SH-SY5Y (cell line): ENCODE data around the gene ATP8A1.

Source experiments
- GATA2 ChIP-seq: IDR thresholded peaks from 2 replicates; pipeline ENCODE4 v1.6.1; 2011; ENCODE audit warnings: mild to moderate bottlenecking, low read depth, low read length
- GATA3 ChIP-seq: IDR thresholded peaks from 2 replicates; pipeline ENCODE4 v1.6.1; 2011; ENCODE audit warnings: low read depth, mild to moderate bottlenecking, low read length, moderate library complexity

Gene ATP8A1

GRCh38 chr4:42474406-42474805, 182.5 kb downstream of the ATP8A1 start:
- TF ChIP-seq GATA3 (no peak), GATA2 (no peak)

GRCh38 chr4:42473071-42473684, 183.7 kb downstream of the ATP8A1 start:
- no peak for TF ChIP-seq GATA2
- TF ChIP-seq GATA3 = no peak

GRCh38 chr4:42471896-42472295, 185.0 kb downstream of the ATP8A1 start:
- no peak for TF ChIP-seq GATA2
- TF ChIP-seq GATA3 = no peak

- TF ChIP-seq GATA3 (no peak), GATA2 (no peak)
Measured at GRCh38 chr4:42470023-42470422, 186.9 kb downstream of the ATP8A1 start.

- no peak for TF ChIP-seq GATA2
- TF ChIP-seq GATA3 = no peak
Measured at GRCh38 chr4:42466273-42466844, 190.5 kb downstream of the ATP8A1 start.

GRCh38 chr4:42464550-42465094, 192.3 kb downstream of the ATP8A1 start:
- TF ChIP-seq GATA3 (no peak), GATA2 (no peak)

GRCh38 chr4:42460043-42460442, 196.9 kb downstream of the ATP8A1 start:
- TF ChIP-seq GATA3 (no peak), GATA2 (no peak)

GRCh38 chr4:42458657-42459056, 198.2 kb downstream of the ATP8A1 start:
- no peak for TF ChIP-seq GATA2
- TF ChIP-seq GATA3 = no peak

- TF ChIP-seq GATA3 (no peak), GATA2 (no peak)
Measured at GRCh38 chr4:42454755-42455420, 202.0 kb downstream of the ATP8A1 start.

GRCh38 chr4:42453612-42454011, 203.3 kb downstream of the ATP8A1 start:
- no peak for TF ChIP-seq GATA2
- no peak for TF ChIP-seq GATA3

- TF ChIP-seq GATA3 = no peak
- TF ChIP-seq GATA2 = no peak
Measured at GRCh38 chr4:42452823-42453222, 204.1 kb downstream of the ATP8A1 start.

GRCh38 chr4:42446823-42447222, 210.1 kb downstream of the ATP8A1 start:
- TF ChIP-seq GATA2 (no peak), GATA3 (no peak)

GRCh38 chr4:42445038-42445437, 211.9 kb downstream of the ATP8A1 start:
- TF ChIP-seq GATA3 (no peak), GATA2 (no peak)

GRCh38 chr4:42442601-42443000, 214.3 kb downstream of the ATP8A1 start:
- TF ChIP-seq GATA2 = no peak
- TF ChIP-seq GATA3 = no peak

- no peak for TF ChIP-seq GATA2
- no peak for TF ChIP-seq GATA3
Measured at GRCh38 chr4:42440083-42440482, 216.8 kb downstream of the ATP8A1 start.
